Loucy (cell line): ENCODE results near the gene TBL1XR1.

Source experiments
- EZH2phosphoT487 ChIP-seq: fragments of 200-600 bp; IDR thresholded peaks from 2 replicates; pipeline ENCODE4 v1.6.1; 2018; ENCODE audit warnings: antibody characterized with exemption, mild to moderate bottlenecking, moderate library complexity, borderline replicate concordance
- TF ChIP-seq, protein P1 (sequence below): fragments of 200-600 bp; sonication (generic); conservative IDR thresholded peaks from 2 replicates; pipeline ENCODE4 v1.5.1; 2014; ENCODE audit warnings: mild to moderate bottlenecking, antibody characterized with exemption, low read length

DNA sequence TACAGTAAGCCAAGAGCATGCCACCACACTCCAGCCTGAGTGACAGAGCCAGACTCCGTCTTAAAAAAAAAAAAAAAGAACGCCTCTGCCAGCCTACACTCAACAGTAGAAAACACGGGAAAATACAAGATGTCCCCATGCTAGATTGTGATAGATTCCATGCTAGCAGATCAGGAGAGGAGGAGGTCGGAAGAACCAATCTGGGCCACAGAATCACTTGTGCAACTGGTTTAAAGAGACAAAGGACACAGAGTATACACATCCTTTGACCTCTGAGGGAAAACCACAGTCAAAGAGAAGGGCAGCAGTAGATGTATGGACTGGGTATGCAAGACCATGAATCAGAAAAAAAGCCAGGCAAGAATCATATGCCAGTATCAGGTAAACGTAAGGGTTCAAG is 15.9 kb downstream of the TBL1XR1 start:
- TF ChIP-seq, protein P1, sequence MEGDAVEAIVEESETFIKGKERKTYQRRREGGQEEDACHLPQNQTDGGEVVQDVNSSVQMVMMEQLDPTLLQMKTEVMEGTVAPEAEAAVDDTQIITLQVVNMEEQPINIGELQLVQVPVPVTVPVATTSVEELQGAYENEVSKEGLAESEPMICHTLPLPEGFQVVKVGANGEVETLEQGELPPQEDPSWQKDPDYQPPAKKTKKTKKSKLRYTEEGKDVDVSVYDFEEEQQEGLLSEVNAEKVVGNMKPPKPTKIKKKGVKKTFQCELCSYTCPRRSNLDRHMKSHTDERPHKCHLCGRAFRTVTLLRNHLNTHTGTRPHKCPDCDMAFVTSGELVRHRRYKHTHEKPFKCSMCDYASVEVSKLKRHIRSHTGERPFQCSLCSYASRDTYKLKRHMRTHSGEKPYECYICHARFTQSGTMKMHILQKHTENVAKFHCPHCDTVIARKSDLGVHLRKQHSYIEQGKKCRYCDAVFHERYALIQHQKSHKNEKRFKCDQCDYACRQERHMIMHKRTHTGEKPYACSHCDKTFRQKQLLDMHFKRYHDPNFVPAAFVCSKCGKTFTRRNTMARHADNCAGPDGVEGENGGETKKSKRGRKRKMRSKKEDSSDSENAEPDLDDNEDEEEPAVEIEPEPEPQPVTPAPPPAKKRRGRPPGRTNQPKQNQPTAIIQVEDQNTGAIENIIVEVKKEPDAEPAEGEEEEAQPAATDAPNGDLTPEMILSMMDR: no peak
- TF ChIP-seq EZH2phosphoT487: no peak
